Eye (tissue), 1 donor: Measurements from ENCODE around the gene SPRR4.

Experiments
- DNase-seq: peaks from one replicate; pipeline ENCODE4 v3.0.0-alpha.2; 2015

The SPRR4 gene, protein sequence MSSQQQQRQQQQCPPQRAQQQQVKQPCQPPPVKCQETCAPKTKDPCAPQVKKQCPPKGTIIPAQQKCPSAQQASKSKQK

DNA sequence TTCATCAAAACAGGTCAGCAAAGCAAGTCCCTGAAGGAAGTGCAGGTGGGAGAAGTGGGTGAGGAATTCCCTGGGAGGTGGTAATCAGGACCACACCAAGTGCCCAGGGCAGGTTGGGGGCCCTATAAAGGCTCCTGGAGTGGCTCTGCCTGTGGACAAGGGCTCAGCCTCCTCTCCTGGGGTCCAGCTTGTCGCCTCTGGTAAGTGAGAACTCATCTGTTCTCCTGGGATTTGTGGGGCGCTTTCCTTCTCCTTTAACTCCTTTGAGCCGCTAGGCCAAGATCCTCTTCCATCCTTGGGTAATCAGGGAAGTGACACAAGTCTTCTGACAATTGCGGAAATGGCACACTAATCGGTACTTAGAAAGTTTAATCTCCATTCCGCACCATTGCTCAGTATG, at the start of gene SPRR4:
TSS of gene SPRR4 (plus strand) at position 154 of the 400 bp plus-strand sequence. CDS start 1,243 bp downstream, outside the sequence.
- DNase-seq = no peak

DNA sequence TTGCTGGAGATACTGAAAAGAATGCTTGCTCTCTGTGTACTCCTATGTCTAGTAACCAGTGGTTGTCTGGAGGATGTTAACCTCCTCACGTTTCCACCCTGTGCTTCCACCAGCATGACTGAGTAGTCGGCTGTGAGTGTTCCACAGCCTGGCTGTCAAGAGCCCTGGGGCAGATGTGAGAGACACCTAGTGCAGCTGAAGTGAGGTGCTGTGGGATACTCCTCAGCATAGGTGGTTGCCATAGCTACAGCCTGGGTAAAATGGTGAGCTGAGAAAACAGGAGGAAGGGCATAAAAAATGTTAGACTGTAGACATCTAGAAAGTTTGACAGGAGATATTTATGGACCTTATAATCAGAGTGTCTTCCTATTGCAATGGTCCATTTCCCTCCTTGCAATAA, 46.3 kb upstream of the SPRR4 start:
- no peak for DNase-seq

DNA sequence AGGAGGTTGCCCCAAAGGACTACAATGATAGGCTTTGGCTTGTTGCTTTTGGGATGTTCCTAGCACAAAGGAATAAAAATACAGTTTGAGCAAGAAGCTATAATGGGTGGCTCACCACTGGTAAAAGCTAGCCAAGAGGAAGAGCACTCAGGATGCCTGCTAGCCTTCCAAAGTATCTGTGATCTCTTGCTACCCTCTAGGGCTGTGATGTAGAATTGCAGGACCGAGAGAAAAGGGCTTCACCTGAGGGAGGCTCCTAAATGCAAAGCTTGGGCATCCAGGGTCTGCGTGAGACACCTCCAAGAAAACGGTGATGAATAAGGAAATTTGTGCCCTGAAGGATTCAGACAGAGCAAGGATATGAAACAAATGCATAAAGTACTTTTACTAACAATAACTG, 44.4 kb upstream of the SPRR4 start:
- DNase-seq = no peak

DNA sequence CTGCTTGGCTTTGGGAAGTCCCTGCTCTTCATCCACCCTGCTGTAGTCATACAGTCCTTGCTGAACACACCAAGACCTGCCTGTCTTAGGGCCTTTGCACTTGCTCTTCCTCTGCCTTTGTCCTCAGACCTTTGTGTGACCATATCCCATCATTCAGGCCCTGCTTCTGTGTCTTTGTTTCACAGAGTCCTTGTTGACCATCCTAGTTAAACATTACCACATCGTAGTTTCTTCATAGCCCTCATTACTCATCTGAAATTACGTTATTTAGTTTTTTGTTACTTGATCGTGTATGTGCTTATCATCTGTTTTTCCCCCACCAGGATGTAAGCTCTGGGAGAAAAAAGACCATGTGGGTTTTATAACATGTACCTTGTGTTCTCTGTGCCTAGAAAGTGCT, 41.8 kb upstream of the SPRR4 start:
- DNase-seq = no peak

DNA sequence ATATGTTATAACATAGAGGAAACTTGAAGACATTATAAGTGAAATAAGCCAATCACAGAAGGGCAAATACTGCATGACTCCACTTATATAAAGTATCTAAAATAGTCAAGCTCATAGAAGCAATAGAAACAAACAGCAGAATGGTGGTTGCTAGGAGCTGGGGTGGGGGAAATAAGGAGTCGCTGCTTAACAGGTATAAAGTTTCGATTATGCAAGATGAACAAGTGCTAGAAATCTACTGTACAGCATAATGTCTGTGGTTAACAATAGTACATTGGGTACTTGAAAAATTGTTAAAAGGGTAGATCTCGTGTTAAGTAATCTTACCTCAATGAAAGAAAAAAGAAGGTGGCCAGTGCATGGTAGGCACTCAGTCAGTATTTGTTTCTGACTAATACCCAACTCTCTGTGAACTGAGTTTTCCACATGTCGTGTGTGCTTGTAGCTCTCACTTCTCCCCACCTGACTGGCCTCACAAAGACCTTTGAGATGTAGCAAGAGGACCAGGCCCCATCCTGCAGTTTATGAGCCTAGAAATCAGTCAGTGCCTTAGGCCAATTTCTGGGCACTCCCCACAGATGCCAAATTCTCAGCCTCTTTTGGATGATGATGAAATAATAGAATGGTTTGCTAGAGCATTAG, 38.2 kb upstream of the SPRR4 start:
- DNase-seq = no peak

DNA sequence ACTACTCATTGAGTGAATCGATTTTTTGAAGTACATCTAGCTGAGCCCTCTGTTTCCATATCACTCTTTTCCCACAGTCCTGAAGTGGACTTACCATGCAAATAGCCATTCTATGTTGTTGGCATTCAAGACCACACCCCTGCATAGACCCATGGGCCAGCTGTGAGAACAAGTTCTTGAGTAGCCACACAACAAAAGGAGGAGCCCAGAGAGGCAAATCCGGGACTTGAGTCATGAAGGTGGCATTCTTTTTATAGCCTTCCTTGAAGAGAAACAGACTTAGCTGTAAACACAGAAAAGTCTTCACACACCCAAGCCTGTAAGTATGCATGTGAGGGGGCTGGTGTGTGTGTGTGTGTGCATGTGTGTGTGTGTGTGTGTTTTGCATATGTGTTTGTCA, 37.3 kb upstream of the SPRR4 start:
- DNase-seq = no peak

DNA sequence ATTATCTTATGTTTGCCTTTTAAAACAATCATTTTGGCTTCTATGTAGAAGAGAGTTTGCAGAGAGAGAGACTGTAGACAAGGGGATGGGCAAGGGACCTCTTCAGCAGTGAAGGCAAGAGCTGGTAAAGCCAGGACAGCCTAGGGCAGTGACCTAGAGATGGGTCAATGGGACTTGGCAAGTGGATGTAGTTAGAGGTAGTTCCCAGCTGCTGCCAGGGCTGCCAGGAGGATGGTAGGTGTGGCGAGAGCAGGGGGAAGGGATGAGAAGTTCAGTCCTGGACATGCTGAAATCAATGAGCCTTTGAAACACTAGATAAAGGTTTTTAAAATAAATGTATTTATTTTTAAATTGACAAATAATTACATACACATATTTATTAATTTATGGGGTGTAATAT, 29.8 kb upstream of the SPRR4 start:
- DNase-seq = no peak

DNA sequence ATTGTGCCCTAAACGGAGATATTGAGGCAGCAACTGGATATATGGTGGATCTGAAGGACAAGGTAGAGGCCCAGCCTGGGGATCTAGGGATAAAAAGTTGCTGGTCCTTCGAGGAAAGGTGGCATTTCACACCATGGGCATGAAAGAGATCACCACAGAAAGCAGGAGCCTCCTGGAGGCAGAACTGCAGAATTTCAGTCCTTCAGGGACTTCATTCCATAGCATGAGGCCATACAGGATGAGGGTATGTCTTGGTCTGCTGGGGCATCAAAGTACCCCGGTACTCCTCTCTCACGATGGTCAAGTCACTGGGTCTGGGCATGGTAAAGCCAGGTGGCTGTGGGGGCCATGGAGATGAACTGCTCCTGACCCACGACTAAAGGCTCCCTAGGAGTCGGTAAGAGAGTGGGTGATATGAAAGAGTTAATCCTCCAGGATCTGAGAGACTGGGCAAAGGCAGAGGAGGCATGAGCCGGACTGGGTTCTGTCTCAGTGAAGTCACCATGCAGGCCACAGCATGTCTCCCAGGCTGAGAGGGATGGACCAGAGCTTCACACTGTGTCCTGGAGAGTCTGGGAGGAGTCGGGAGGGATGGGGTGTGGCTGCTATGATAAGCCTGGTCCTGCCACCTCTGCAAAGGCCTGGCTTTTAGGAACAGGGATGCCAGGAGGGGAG, 29.3 kb upstream of the SPRR4 start:
- DNase-seq = no peak

DNA sequence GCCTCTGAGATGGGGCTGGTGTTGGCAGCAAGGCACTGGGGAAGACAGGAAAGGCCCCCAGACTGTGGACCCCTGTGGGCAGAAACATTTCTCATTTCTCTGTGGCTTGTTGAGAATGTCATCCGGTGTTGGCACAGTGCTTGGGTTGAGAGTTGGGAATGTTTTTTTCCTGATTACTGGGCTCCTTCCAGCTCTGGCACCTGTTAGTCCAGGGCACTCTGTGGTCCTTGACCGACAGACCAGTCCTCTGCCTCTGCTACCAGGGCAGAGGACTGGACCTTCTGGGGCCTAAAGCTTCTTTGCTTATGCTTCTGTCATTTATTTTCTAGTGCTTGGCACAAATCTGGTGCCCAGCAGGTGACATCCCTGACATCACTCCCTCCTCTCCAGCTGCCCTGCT, 28.3 kb upstream of the SPRR4 start:
- no peak for DNase-seq

DNA sequence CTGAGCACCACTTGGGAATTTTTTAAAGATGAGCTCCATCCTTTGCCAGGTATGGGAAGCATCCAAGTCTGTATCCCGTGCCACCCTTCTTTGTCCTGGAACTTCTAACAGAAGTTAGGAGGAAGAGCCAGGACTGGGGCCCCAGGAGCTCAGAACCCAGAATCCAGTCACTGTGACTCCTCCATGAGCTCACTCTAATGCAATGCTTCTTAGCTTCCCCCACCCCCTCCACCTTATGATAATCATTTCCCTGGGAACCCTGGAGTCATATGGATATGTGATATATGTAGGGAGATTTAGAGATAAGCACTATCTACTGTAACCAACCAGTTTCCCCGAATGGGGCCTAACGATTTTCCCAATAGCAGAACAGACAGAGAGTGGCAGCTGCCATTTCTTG, 24.2 kb upstream of the SPRR4 start:
- no peak for DNase-seq

DNA sequence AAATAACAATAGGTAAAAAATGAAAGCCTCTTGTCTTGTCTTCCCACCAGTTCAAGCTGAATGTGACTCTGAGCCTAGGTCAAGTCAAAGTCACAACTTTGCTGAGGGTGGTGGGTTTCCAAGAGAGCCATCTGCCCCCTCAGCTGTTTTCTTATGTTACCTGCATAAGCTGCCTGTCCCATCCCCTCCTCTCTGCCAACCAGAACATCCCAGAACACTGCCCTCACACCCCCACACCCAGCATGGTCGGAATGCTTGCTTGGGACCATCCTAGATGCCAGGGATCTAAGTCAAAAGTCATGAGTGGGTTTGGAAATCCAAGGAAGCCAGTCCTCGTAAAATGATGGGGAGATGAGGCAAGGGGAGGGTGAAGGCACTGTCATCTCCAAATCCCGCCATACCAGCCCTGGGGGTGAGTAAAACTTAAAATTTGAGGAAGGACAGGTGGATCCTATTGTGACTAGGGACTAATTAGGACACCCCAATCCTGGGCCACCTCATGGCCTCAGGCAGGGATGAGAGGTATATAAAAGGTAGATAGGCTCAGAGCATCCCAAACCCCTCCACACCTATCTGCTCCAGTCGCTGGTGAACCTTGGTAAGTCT, 23.7 kb upstream of the SPRR4 start, which contains the start of gene SPRR5:
TSS of gene SPRR5 (plus strand) at position 556 of the 606 bp plus-strand sequence. CDS start 1,349 bp downstream, outside the sequence.
- DNase-seq = no peak

DNA sequence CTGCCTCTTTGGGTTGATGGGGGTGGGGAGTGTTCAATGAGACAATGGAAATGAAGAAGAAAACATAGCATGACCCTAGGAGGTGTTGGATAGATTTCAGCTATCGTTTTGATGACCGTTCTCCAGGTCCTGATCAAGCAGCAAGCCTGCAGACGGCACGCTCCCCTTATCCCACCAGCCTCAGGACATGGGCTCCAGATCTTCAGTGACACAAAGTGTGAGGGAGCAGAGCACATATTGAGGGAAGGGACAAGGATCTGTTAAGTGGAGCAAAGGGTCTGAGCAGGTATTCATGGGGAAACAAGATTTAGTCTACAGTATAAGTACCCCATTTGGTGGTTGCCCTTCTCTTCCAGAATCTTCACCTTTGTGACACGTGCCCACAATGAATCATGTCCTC, 18.7 kb upstream of the SPRR4 start:
- no peak for DNase-seq

DNA sequence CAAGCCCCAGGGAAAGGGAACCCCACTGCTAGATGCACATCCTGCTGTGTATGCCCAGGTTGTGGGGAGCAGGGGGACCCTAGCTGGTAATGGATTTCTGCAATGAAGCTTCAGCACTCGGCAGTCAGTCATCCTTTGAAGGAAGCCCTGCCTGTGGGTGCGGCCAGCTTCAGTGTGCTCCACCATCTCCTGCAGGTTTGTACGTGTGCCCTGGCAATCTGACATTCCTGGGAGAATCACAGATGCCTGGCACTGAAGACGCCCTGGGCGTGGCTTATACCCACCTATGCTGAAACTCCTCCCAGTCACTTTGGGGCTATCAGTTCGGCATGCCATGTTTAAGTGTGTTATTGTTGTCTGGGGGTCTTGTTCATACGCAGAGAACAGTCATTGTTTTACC, 16.7 kb upstream of the SPRR4 start:
- no peak for DNase-seq

DNA sequence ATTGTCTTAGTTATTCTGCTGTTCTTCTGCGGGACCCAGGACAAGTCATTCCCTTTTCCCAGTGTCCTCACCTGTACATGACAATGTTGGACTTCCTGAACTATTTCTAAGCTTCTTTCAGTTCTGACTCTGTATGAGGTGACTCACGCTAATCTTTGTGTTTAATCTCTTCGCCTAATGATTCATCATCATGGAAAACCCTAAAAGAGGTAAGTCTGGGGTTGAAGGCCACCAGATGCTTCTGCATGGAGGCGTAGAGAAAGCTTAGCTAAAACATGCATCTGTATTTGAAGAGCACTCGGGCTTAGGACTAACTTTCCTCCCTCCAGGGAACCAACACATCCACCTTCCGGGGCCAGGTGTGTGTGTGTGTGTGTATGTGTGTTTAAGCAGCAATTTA, 16.0 kb upstream of the SPRR4 start:
- DNase-seq = no peak

DNA sequence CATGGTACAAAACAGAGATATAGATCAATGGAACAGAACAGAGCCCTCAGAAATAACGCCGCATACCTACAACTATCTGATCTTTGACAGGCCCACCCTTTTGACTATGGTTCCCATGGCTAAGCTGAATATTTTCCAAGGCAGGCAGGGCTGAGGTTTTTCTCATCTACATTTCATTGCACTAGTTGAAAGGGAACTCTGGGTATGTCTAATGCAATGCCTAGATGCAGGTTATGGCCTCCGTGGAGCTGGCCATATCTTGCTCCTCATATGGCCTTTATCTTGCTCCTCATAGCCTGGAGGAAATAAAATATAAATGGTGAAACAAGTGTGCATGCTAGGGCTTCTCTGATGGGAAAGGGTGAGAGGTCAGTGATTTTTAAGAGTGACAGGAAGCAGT, 12.9 kb upstream of the SPRR4 start:
- no peak for DNase-seq

DNA sequence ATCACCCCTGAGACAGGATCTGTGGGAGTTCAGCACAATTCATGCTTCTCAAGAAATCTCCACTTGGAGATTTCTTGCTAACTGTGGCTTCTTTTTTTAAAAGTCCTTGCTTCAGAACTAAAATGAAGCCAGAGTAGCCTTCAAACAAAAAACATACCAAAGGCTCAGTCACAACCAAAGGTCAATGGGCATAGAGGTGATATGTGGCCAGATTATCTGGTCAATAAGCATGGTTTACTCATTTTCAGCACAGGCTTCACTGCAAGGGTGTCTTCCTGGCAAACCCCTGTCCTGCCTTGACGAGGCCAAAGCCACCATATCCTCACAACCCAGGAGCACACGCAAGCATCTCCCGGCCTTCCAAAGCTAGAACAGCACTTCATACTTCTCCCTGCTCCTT, 11.2 kb upstream of the SPRR4 start:
- DNase-seq = no peak

DNA sequence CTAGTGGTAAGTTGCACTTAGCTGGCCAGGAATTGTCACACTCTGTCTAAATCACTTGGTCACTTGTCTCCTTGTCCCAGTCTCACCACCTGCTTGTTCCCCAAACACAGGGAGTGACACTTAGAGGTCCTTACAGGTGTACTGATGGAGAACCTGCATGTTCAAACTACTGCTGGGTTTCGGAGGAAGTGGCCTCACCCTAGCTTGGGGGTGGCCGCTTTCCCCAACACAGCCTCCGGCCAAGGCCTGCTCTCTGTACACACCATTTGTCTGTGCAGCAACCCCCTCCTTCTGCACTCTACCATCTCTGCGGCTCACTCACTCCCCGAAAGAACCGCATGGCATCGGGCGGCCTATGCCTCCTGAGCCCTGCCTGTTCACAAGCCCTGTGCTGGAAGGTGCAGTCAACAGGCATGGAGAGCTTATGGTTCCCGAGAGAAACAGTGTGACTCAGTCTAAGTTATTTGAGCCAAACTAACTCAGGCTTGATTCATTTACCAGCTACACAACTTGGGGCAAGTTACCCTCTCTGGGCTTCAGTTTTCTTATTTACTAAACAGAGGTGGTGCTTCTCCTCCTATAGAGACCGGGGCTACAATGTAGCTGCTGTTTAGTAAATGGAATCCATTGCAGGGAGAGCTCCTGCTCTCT, 10.5 kb upstream of the SPRR4 start:
- DNase-seq = no peak

DNA sequence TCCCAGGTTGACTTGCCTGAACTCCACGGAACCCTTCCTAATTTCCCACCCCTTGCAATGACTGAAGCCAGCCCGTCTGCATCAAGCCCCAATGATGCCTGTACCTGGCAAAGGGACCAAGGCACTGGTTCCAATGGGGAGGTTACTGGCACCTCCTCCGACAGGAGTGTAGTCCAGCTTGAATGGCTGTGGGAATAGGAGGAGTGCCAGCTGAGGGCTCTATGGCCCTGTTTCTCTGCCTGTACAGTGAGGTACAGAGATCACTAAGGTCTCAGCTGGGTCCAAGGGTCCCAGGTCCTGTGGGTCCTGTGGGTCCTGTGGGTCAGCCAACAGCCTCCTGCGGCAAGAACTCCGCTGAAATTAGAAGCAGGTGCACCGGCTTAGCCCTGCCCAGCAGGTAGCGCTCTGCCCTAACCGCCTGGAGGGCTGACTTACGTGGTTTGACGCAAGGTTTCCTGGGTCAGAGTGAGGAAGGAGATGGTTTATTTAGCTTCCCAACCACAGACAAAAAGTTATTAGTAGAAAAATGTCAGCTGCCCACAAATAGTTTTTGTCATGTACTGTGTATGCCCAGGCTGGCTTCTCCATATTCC, 9.9 kb upstream of the SPRR4 start:
- no peak for DNase-seq

DNA sequence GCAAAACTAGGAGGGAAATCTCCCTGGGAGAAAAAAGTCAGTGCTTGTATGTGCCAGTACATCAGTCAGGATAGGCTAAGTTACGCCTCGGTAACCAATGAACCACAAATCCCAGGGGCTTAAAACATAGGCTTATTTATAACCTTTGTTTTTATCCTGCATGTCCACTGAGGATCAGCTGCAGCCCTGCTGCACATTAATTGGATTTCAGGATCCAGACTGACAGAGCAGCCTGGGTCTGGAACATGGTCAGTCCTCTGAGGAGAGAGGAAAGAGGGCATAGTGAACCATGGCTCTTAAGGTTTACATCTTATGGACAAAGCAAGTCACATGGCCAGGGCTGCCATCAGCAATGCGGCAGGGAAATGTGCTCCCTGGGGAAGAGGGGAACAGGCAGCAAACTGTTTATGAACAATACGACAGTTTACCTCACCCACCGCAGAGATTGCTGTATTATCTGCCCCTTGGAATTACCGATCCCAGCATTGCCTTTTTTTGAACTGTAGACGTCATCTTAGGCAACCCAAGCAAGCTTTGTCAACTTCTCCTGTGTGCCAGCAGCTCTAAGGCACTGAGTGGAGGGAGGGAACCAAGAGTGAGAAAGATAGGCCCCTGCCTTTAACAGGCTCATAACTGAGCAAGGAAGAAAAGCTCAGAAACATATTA, 9.1 kb upstream of the SPRR4 start:
- peak; percentile 54 for DNase-seq

DNA sequence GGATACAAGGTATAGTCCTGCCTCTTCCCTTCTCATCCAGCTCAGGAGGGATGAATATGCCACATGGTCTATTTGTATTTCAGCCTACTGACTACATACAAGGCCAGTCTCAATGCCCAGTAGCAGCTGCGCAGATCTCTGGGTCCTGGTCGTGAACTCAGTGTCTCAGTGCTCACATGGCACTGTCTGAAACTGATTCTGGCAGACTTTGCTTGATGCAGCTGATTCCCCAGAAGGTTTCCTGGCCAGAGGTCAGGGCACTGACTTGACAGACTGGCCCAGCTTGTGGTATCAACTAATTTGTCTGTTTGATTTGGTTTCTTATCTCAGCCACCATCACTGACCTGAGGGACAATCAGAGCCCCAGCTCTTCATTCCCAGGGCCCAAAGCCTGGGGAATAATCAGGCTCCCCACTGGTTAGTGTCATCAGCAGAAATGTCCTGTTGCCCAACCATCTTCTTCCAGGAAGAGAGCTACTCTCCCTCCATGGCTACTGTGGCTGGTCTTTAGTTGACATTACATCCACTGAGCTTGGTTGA, 7.5 kb upstream of the SPRR4 start:
- no peak for DNase-seq

DNA sequence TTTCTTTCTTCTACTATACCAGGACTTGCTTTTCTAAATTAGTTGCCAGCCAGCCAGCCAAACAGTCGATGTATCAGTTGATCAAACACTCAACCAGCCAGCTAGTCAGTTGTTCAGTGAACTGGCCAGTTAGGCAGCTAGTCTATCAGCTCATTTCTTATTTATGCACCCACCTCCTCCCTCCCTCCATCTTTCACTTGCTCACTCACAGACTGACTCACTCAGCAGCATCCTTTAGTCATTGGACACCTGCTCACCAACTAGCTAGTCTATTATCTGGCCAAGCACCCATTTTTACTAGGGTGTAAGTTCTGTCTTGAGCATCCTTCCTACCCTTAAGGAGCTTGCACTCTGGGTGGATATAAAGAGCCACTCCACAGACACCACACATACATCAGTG, 5.9 kb upstream of the SPRR4 start:
- no peak for DNase-seq

DNA sequence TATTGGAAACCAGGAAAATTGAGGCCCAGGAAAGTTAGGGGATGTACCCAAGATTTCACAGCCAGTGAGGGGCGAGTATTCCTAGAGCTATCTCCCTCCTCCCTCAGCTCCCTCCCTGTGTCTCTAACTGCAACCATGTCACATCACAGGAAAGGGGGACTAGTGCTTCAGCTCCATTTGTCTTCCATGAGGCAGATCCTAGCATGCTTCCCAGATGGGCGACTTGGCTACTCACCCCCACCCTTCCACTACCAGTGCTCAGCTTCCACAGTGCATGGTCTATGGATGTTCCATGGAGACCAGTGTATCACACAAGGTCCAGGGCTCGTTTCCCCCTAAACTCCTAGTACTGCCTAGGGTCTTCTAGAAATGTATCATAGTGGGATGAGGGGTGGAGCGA, 4.6 kb upstream of the SPRR4 start:
- no peak for DNase-seq
